NCI-H1436 (cell line): Measurements from ENCODE around the gene PPP2R5B.

Source experiments
- DNase-seq: peaks from one replicate; lab custom pipeline; 2025; lab: John Stamatoyannopoulos, UW

The PPP2R5B gene

GRCh38 chr11:64923944-64924909 is at the start of gene PPP2R5B:
TSS of gene PPP2R5B (plus strand) at chr11:64924689. CDS start at chr11:64925735, 1,046 bp downstream.
- peak; percentile 73 for DNase-seq

- DNase-seq, result no peak
These were observed 48.9 kb upstream of the PPP2R5B start for GRCh38 chr11:64875369-64876228.

GRCh38 chr11:64876229-64876750 is 48.2 kb upstream of the PPP2R5B start:
- DNase-seq, result no peak

GRCh38 chr11:64876835-64877341 is 47.6 kb upstream of the PPP2R5B start:
- DNase-seq, result no peak

- DNase-seq, result no peak
These were observed 46.9 kb upstream of the PPP2R5B start for GRCh38 chr11:64877390-64878222.

GRCh38 chr11:64878223-64878493 is 46.3 kb upstream of the PPP2R5B start:
- no peak for DNase-seq

- DNase-seq, result peak; percentile 99
These were observed 45.8 kb upstream of the PPP2R5B start, which contains the start of gene EHD1 for GRCh38 chr11:64878494-64879243. TSS of gene EHD1 (minus strand) at chr11:64878621. CDS start at chr11:64878464, 157 bp downstream.

- DNase-seq, result no peak
These were observed 45.1 kb upstream of the PPP2R5B start for GRCh38 chr11:64879244-64879900.

- no peak for DNase-seq
These were observed 44.1 kb upstream of the PPP2R5B start for GRCh38 chr11:64880240-64881001.

GRCh38 chr11:64881476-64881875 is 43.0 kb upstream of the PPP2R5B start:
- DNase-seq, result no peak

- no peak for DNase-seq
These were observed 42.2 kb upstream of the PPP2R5B start for GRCh38 chr11:64882243-64882642.

- no peak for DNase-seq
These were observed 40.9 kb upstream of the PPP2R5B start for GRCh38 chr11:64883575-64883974.

- DNase-seq, result no peak
These were observed 40.5 kb upstream of the PPP2R5B start for GRCh38 chr11:64884019-64884418.

GRCh38 chr11:64885367-64886286 is 38.9 kb upstream of the PPP2R5B start:
- DNase-seq, result no peak

GRCh38 chr11:64887234-64887756 is 37.2 kb upstream of the PPP2R5B start:
- DNase-seq, result no peak

GRCh38 chr11:64887757-64888405 is 36.6 kb upstream of the PPP2R5B start:
- DNase-seq, result peak; percentile 47

- DNase-seq, result no peak
These were observed 36.1 kb upstream of the PPP2R5B start for GRCh38 chr11:64888406-64888728.
